Stimulated activated CD4-positive, alpha-beta T cell treated with anti-CD3 and anti-CD28 coated beads, Interleukin-2, amount 100 ng/mL, for 48 hours (primary cell): Measurements from ENCODE around the gene GPR68.
"Not testable (repeated sequence)": the region's sequence is repeated elsewhere in the genome, so short reads cannot be mapped to it uniquely, and the experiment has no call there.

Source experiments
- DNase-seq, 2 donors: peaks; one replicate each; pipeline ENCODE4 v3.0.0-alpha.2; 2020

The GPR68 gene

GRCh38 chr14:91187271-91187670 lies 57.2 kb downstream of the GPR68 start:
- no peak for DNase-seq

GRCh38 chr14:91186515-91187066 lies 57.9 kb downstream of the GPR68 start:
- DNase-seq, result no peak

- DNase-seq, result no peak
Measured at GRCh38 chr14:91185721-91186120, 58.8 kb downstream of the GPR68 start.

- no peak for DNase-seq
Measured at GRCh38 chr14:91184559-91184958, 59.9 kb downstream of the GPR68 start.

- DNase-seq, result not testable (repeated sequence)
Measured at GRCh38 chr14:91182753-91183152, 61.8 kb downstream of the GPR68 start.
